A549 (cell line): Measurements from ENCODE around the gene PRR19. TPM values are rescaled to one million over a fixed set of nuclear protein-coding genes. Genes with fewer than 3 reads are reported as not detected.
A peak's percentile ranks its signal among the peaks of the same experiment; 100 is the strongest.

Source experiments
- ATOH8 ChIP-seq: fragments of 250-450 bp; sonication (Bioruptor Pico); IDR thresholded peaks from 2 replicates; pipeline ENCODE4 v1.5.0; 2020; ENCODE audit warnings: low read depth, mild to moderate bottlenecking, moderate library complexity
- CBX2 ChIP-seq: fragments of 200-600 bp; sonication (generic); IDR thresholded peaks from 2 replicates; pipeline ENCODE4 v1.6.1; 2016; ENCODE audit warnings: low read depth, mild to moderate bottlenecking, borderline replicate concordance
- CBX8 ChIP-seq: fragments of 200-600 bp; sonication (generic); IDR thresholded peaks from 2 replicates; pipeline ENCODE4 v1.6.1; 2016
- CEBPB ChIP-seq, 2 experiments: fragments of >200 bp in 1 of 2; sonication (Bioruptor Twin) in 1 of 2; formaldehyde crosslinking in 1 of 2; IDR thresholded peaks; 2 replicates each; pipeline ENCODE4 v1.6.1; 2012 to 2016
- CHD2 ChIP-seq: fragments of 150-350 bp; IDR thresholded peaks from 2 replicates; pipeline ENCODE4 v1.6.1; 2014; ENCODE audit warnings: low read length; ENCODE audit not compliant: partially characterized antibody
- CHD4 ChIP-seq: fragments of 200-600 bp; sonication (generic); IDR thresholded peaks from 2 replicates; pipeline ENCODE4 v1.6.1; 2016; ENCODE audit warnings: antibody characterized with exemption, mild to moderate bottlenecking, borderline replicate concordance
- CTCF ChIP-seq: fragments of >200 bp; sonication (Bioruptor Twin); formaldehyde crosslinking; IDR thresholded peaks from 3 replicates; pipeline ENCODE4 v1.5.1; 2016
- EHMT2 ChIP-seq: fragments of 200-600 bp; sonication (generic); IDR thresholded peaks from 2 replicates; pipeline ENCODE4 v1.6.1; 2016; ENCODE audit warnings: antibody characterized with exemption, low read depth, mild to moderate bottlenecking, moderate library complexity
- FOSB ChIP-seq: fragments of 250-450 bp; sonication (Bioruptor Pico); IDR thresholded peaks from 2 replicates; pipeline ENCODE4 v1.5.0; 2020; ENCODE audit warnings: mild to moderate bottlenecking, moderate library complexity
- FOSL2 ChIP-seq, 2 experiments: fragments of 450-650 bp in 1 of 2; fragments of >200 bp in 1 of 2; sonication (Bioruptor Twin) in 1 of 2; formaldehyde crosslinking; IDR thresholded peaks; 2 replicates each; pipeline versions ENCODE4 v1.5.0 to v1.6.1; 2016 to 2020; ENCODE audit warnings: mild to moderate bottlenecking in 1 of 2, moderate library complexity in 1 of 2
- GATA3 ChIP-seq: IDR thresholded peaks from 2 replicates; pipeline ENCODE4 v1.6.1; 2012; ENCODE audit warnings: borderline replicate concordance
- HES2 ChIP-seq: fragments of >200 bp; sonication (Bioruptor Twin); formaldehyde crosslinking; IDR thresholded peaks from 2 replicates; pipeline ENCODE4 v1.6.1; 2016
- HMGXB4 ChIP-seq: fragments of 250-450 bp; sonication (Bioruptor Pico); IDR thresholded peaks from 2 replicates; pipeline ENCODE4 v1.5.0; 2021; ENCODE audit warnings: mild to moderate bottlenecking, moderate library complexity, borderline replicate concordance
- HOXB5 ChIP-seq: fragments of 250-450 bp; sonication (Bioruptor Pico); IDR thresholded peaks from 2 replicates; pipeline ENCODE4 v1.5.0; 2020; ENCODE audit warnings: mild to moderate bottlenecking, moderate library complexity
- JUNB ChIP-seq: fragments of >200 bp; sonication (Bioruptor Twin); formaldehyde crosslinking; IDR thresholded peaks from 2 replicates; pipeline ENCODE4 v1.6.1; 2016
- KDM1A ChIP-seq: fragments of 200-600 bp; sonication (generic); IDR thresholded peaks from 2 replicates; pipeline ENCODE4 v1.6.1; 2016; ENCODE audit warnings: low read depth, mild to moderate bottlenecking
- MAFK ChIP-seq: fragments of 450-650 bp; IDR thresholded peaks from 2 replicates; pipeline ENCODE4 v1.6.1; 2014; ENCODE audit not compliant: partially characterized antibody
- MAX ChIP-seq: IDR thresholded peaks from 2 replicates; pipeline ENCODE4 v1.6.1; 2012
- MAZ ChIP-seq: fragments of 150-350 bp; IDR thresholded peaks from 2 replicates; pipeline ENCODE4 v1.6.1; 2014; ENCODE audit warnings: antibody characterized with exemption, low read depth, low read length, borderline replicate concordance
- NPAS2 ChIP-seq: fragments of 250-450 bp; sonication (Bioruptor Pico); IDR thresholded peaks from 2 replicates; pipeline ENCODE4 v1.8.0; 2022; ENCODE audit warnings: mild to moderate bottlenecking, moderate library complexity, borderline replicate concordance
- NR3C1 ChIP-seq: fragments of >200 bp; sonication (Bioruptor Twin); formaldehyde crosslinking; IDR thresholded peaks from 3 replicates; pipeline ENCODE4 v1.6.1; 2017
- PHF8 ChIP-seq: fragments of 200-600 bp; sonication (generic); IDR thresholded peaks from 2 replicates; pipeline ENCODE4 v1.6.1; 2016; ENCODE audit warnings: low read depth, mild to moderate bottlenecking, antibody characterized with exemption, moderate library complexity, borderline replicate concordance
- POLR2AphosphoS2 ChIP-seq: conservative IDR thresholded peaks from 2 replicates; pipeline ENCODE4 v1.6.1; 2012; ENCODE audit warnings: low read length, improper control_type of control experiment, inconsistent platforms
- RCOR1 ChIP-seq: fragments of 150-350 bp; IDR thresholded peaks from 2 replicates; pipeline ENCODE4 v1.6.1; 2014; ENCODE audit warnings: antibody characterized with exemption, low read length, low read depth
- REST ChIP-seq: fragments of 200-600 bp; sonication (generic); IDR thresholded peaks from 2 replicates; pipeline ENCODE4 v1.6.1; 2016; ENCODE audit warnings: antibody characterized with exemption, mild to moderate bottlenecking, moderate library complexity
- RFX5 ChIP-seq: fragments of 450-650 bp; IDR thresholded peaks from 2 replicates; pipeline ENCODE4 v1.7.1; 2014; ENCODE audit warnings: antibody characterized with exemption, mild to moderate bottlenecking, moderate library complexity
- RNF2 ChIP-seq: fragments of 200-600 bp; sonication (generic); IDR thresholded peaks from 2 replicates; pipeline ENCODE4 v1.6.1; 2016; ENCODE audit warnings: low read depth, mild to moderate bottlenecking, antibody characterized with exemption, moderate library complexity, borderline replicate concordance
- SREBF2 ChIP-seq: fragments of 450-650 bp; IDR thresholded peaks from 2 replicates; pipeline ENCODE4 v1.6.1; 2014; ENCODE audit warnings: mild to moderate bottlenecking, moderate library complexity
- ZC3H11A ChIP-seq: fragments of 450-650 bp; IDR thresholded peaks from 2 replicates; pipeline ENCODE4 v1.6.1; 2014; ENCODE audit warnings: antibody characterized with exemption, mild to moderate bottlenecking
- ZNF302 ChIP-seq: fragments of 250-450 bp; sonication (Bioruptor Pico); IDR thresholded peaks from 2 replicates; pipeline ENCODE4 v1.9.0; 2021; ENCODE audit warnings: inconsistent platforms, mild to moderate bottlenecking, moderate library complexity
- ZSCAN20 ChIP-seq: fragments of 250-450 bp; sonication (Bioruptor Pico); IDR thresholded peaks from 2 replicates; pipeline ENCODE4 v1.8.0; 2022; ENCODE audit warnings: mild to moderate bottlenecking, moderate library complexity
- polyA plus RNA-seq, 4 experiments: library from polyadenylated mRNA; depleted of rRNA in 3 of 4; stranded (reverse); fragments of >200 nt; fragmentation: RNase III in 1 of 4; extraction: RNeasy Plus Mini Kit Qiagen cat#74134 plus additional on column Dnase treatment in 1 of 4; gene quantifications; 2 replicates in 3 of 4; 3 replicates in 1 of 4; pipeline ENCODE4 v1.2.3, GENCODE V29; 2011 to 2017
- TF ChIP-seq, protein P1 (sequence below): fragments of 150-350 bp; IDR thresholded peaks from 2 replicates; pipeline ENCODE4 v1.6.1; 2014; ENCODE audit warnings: low read depth, mild to moderate bottlenecking, low read length

PRR19 gene
- polyA plus RNA-seq, 2 of the 4 experiments (the other 2 are of a cell fraction) = 1.1 to 4.5 TPM

- TF ChIP-seq, protein P1, sequence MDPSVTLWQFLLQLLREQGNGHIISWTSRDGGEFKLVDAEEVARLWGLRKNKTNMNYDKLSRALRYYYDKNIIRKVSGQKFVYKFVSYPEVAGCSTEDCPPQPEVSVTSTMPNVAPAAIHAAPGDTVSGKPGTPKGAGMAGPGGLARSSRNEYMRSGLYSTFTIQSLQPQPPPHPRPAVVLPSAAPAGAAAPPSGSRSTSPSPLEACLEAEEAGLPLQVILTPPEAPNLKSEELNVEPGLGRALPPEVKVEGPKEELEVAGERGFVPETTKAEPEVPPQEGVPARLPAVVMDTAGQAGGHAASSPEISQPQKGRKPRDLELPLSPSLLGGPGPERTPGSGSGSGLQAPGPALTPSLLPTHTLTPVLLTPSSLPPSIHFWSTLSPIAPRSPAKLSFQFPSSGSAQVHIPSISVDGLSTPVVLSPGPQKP = no peak
- TF ChIP-seq MAZ (peak; percentile 79; the same call in 1 of the 2 replicates), CTCF (no peak), ZNF302 (no peak), CHD2 (no peak), FOSL2 (IDR thresholded peaks at IDR 0.05) (no peak), FOSL2 (CRISPR knock-in tag; IDR thresholded peaks at IDR 0.05) (peak; percentile 49; the same call in 1 of the 2 replicates), PHF8 (peak; percentile 90), MAX (peak; percentile 6; the same call in 1 of the 2 replicates), NPAS2 (CRISPR knock-in tag) (no peak), ZSCAN20 (no peak), HMGXB4 (CRISPR knock-in tag) (no peak), CHD4 (no peak), FOSB (CRISPR knock-in tag) (no peak), POLR2AphosphoS2 (no peak), EHMT2 (no peak), REST (no peak), CEBPB (IDR thresholded peaks at IDR 0.05) (no peak), GATA3 (no peak; the same call in 1 of the 2 replicates), RCOR1 (no peak), MAFK (no peak), RNF2 (no peak), KDM1A (no peak), HES2 (no peak), JUNB (no peak), ATOH8 (CRISPR knock-in tag) (no peak), ZC3H11A (no peak), NR3C1 (no peak), SREBF2 (no peak), CBX2 (no peak), RFX5 (no peak), CBX8 (no peak), HOXB5 (CRISPR knock-in tag) (no peak)
Measured at GRCh38 chr19:42254850-42255765, 46.8 kb upstream of the PRR19 start, which contains the start of gene ERF (continued).
